NCI-H128 (cell line): ENCODE data around the gene NAA35.
A peak's percentile ranks its signal among the peaks of the same experiment; 100 is the strongest.
"Not testable (repeated sequence)": the region's sequence is repeated elsewhere in the genome, so short reads cannot be mapped to it uniquely, and the experiment has no call there.

ENCODE experiments used
- DNase-seq: peaks from one replicate; lab custom pipeline; 2025; ENCODE audit not compliant: unreplicated experiment; lab: John Stamatoyannopoulos, UW

Gene NAA35

GRCh38 chr9:85940832-85941621 is at the start of gene NAA35:
TSS of gene NAA35 (plus strand) at chr9:85941146. CDS start at chr9:85942160, 1,014 bp downstream.
- DNase-seq: peak; percentile 98

GRCh38 chr9:85892401-85892800 is 48.5 kb upstream of the NAA35 start:
- no peak for DNase-seq

GRCh38 chr9:85895685-85896084 is 45.3 kb upstream of the NAA35 start:
- DNase-seq: no peak

GRCh38 chr9:85897848-85898247 is 43.1 kb upstream of the NAA35 start:
- DNase-seq: no peak

- no peak for DNase-seq
These were observed 42.6 kb upstream of the NAA35 start for GRCh38 chr9:85898332-85898731.

GRCh38 chr9:85899388-85899787 is 41.6 kb upstream of the NAA35 start:
- DNase-seq: no peak

GRCh38 chr9:85900504-85901201 is 40.3 kb upstream of the NAA35 start:
- no peak for DNase-seq

GRCh38 chr9:85904975-85905374 is 36.0 kb upstream of the NAA35 start:
- no peak for DNase-seq

- DNase-seq: no peak
These were observed 35.0 kb upstream of the NAA35 start for GRCh38 chr9:85905957-85906356.

GRCh38 chr9:85909390-85909789 is 31.6 kb upstream of the NAA35 start:
- DNase-seq: no peak

- DNase-seq: no peak
These were observed 26.8 kb upstream of the NAA35 start for GRCh38 chr9:85914108-85914507.

- DNase-seq: no peak
These were observed 23.2 kb upstream of the NAA35 start for GRCh38 chr9:85917756-85918155.

- no peak for DNase-seq
These were observed 15.5 kb upstream of the NAA35 start for GRCh38 chr9:85925493-85925892.

GRCh38 chr9:85927076-85927475 is 13.9 kb upstream of the NAA35 start:
- no peak for DNase-seq

GRCh38 chr9:85931495-85931894 is 9.5 kb upstream of the NAA35 start:
- no peak for DNase-seq

GRCh38 chr9:85935950-85936349 is 5.0 kb upstream of the NAA35 start:
- not testable (repeated sequence) for DNase-seq

- no peak for DNase-seq
These were observed 593 bp upstream of the NAA35 start for GRCh38 chr9:85940275-85940831.

- no peak for DNase-seq
These were observed 635 bp downstream of the NAA35 start for GRCh38 chr9:85941622-85941940.

GRCh38 chr9:85941966-85942912 is 1.3 kb downstream of the NAA35 start:
- no peak for DNase-seq

- DNase-seq: no peak
These were observed 2.2 kb downstream of the NAA35 start for GRCh38 chr9:85942913-85943709.
